Stimulated activated CD8-positive, alpha-beta memory T cell treated with anti-CD3 and anti-CD28 coated beads, Interleukin-7, amount 100 ng/mL, for 1 hour (primary cell): ENCODE measurements around the gene SPRY1.

Source experiments
- DNase-seq, 2 donors: peaks; one replicate each; pipeline ENCODE4 v3.0.0-alpha.2; 2020; ENCODE audit warnings: low read depth in 2 of 2

Gene SPRY1

GRCh38 chr4:123396307-123397143, at the start of gene SPRY1:
SPRY1 (plus strand) TSS chr4:123396795; CDS start chr4:123401592, 4,797 bp downstream.
- DNase-seq = peak; percentile 30 to 49

GRCh38 chr4:123346951-123347350, 49.6 kb upstream of the SPRY1 start:
- DNase-seq = no peak

DNA sequence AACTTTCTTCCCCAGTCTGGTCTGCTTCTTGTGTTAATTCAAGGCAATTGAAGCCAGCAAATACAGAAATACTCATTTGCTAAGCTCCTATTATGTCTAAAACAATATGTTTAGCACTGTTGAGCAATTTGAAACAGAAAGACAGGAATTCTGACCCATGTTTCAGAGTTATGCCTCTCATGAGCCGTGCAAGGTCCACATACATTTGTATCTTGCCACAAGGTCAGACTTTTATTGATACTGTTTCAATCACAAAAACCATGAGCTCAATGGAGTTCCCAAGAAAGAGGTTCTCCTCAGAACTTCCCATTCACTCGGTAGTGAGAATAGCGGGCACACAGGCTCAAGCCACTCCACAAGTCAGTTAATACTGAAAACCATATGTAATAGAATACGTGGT, 47.6 kb upstream of the SPRY1 start:
- DNase-seq = no peak

- DNase-seq = no peak
Observed at GRCh38 chr4:123349421-123350190, 47.0 kb upstream of the SPRY1 start.

DNA sequence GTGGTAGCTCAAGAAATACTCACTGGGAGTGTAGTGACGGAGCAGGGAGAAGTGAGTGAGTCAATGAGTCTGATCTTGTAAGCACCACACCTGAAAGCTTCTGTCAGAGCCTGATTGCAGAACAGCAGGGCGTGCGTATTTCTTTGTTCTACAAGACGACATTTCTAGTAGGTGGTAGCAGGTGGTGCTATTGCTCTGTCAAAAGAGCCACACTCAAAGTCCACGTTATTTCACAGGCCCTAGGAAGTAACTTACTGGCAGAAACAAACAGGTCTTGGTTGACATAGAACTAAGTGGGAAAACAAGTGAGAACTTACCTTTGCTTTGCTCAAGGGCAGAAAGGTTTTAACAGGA, 46.4 kb upstream of the SPRY1 start:
- no peak for DNase-seq

DNA sequence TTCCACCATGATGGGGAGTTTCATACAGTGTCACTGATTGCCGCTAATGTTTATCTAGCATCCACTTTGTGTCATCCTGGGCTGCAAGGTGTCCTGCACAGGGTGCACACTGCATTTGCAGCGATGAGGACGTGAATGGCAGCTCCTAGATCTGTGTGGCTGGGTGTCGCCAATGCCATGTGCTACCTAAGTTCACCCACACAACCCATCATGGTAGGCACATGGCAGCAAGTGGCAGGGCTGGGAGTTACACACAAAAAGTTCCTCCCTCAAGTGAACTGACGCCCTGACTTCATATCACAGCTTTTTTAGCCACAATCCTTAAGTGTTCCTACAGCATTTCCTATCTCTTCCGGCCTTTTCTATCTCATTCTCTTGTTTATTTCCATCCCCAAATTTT, 45.9 kb upstream of the SPRY1 start:
- DNase-seq = no peak

DNA sequence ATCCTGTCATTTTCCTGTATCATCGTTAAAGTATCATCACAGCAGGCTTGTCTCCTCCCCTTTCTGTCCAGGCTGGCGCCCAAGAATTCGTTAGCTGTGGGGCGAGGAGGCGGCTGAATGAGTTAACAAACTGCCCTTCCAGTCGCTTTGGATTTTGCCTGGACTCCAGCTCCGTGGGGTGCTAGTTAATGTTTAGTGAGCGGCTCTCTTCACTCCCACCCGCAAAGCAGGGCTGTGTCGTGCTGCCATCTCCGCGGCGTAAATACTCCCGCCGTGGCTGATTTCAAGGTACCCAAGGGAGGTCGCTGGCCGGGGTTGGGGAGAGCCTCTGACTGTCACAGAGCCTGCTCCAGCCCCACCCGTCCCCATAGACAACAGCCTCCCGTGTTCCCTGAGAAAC, 44.9 kb upstream of the SPRY1 start:
- DNase-seq = no peak

GRCh38 chr4:123352240-123352945, 44.2 kb upstream of the SPRY1 start:
- DNase-seq = no peak

- DNase-seq = no peak
Observed at GRCh38 chr4:123352966-123353365, 43.6 kb upstream of the SPRY1 start.

- DNase-seq = no peak
Observed at GRCh38 chr4:123353656-123354055, 42.9 kb upstream of the SPRY1 start.

DNA sequence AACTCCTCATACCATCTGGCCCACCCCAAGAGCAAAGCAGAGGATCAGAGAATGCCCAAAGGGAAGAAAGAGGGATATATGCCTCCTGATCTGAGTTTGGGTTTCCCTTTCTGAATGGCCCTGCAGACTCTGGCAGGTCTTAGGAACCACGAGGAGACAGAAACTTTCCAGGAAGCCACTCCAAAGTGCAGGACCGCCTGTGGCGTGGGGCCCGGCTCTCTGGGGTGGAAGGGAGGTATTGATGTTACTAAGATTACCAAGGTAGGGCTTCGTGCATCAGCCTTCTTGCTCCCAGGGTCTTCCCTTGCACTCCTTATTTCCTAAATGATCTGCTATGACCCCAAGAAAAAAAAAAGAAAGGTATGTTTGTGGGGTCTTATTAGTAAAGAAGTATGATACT, 41.9 kb upstream of the SPRY1 start:
- DNase-seq = no peak

GRCh38 chr4:123356921-123357320, 39.7 kb upstream of the SPRY1 start:
- no peak for DNase-seq

- no peak for DNase-seq
Observed at GRCh38 chr4:123359449-123360315, 36.9 kb upstream of the SPRY1 start.

GRCh38 chr4:123361195-123361861, 35.3 kb upstream of the SPRY1 start:
- no peak for DNase-seq

DNA sequence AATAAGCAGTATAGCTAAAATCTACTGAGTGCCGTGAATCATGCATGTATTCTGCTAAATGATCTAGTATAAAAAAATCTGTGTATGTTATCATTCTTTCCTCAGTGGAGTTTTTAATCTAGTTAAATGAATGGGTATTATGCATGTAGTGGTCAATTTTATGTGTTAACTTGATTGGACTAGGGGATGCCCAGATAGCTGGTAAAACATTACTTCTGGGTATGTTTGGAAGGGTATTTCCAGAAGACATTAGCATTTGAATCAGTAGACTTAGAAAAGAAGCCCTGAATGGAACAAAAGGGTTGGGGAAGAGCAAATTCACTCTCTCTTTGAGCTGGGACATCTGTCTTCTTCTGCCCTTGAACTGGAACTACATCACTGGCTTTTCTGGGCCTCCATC, 34.5 kb upstream of the SPRY1 start:
- DNase-seq = no peak

- no peak for DNase-seq
Observed at GRCh38 chr4:123363729-123364128, 32.9 kb upstream of the SPRY1 start.

GRCh38 chr4:123364906-123365305, 31.7 kb upstream of the SPRY1 start:
- no peak for DNase-seq

GRCh38 chr4:123365412-123365811, 31.2 kb upstream of the SPRY1 start:
- DNase-seq = no peak

- DNase-seq = no peak
Observed at GRCh38 chr4:123366144-123366748, 30.3 kb upstream of the SPRY1 start.

DNA sequence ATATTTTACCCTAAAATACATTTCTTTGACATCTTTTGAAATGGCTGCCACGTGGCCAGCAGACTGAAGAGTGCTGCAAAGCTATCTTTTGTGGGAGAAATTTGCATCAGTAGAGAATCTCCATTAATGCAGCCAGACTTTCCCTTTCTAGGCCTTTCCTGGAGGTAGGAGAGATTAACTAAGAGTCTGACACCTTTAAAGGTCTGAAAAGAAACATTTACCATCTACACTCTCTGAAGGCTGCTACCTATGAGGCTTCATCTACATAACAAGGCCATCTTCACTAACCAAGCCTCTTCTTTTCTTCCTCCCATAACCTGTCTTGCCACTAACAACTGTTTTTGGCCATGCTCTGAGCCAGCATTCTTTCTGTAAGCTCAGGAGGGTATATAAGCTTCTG, 17.8 kb upstream of the SPRY1 start:
- no peak for DNase-seq

DNA sequence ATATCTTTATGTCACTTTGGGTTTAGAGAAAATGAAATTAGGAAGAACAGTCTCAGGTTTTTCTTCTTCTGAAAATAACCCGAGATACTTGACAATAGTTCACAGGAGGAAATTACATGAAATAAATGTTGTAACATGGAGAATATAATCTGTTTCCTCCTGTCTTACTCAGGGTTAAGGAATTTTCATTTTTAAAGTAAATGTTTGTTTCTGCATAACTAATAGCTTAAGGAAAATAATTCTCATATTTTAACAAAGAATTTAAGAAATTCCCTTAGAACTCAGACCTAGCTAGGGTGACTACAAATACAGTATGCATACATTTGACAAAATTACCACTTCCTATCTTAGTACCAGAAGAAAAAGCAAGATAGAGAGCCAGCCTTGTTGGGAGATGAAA, 17.2 kb upstream of the SPRY1 start:
- DNase-seq = no peak
